NCI-H446 (cell line): ENCODE results near the gene IL15RA.
"Not testable (repeated sequence)": the region's sequence is repeated elsewhere in the genome, so short reads cannot be mapped to it uniquely, and the experiment has no call there.

Experiments
- DNase-seq, 2 experiments: peaks; one replicate each; lab custom pipeline; 2025; lab: John Stamatoyannopoulos, UW

The IL15RA gene

GRCh38 chr10:5968681-5969453, 8.5 kb downstream of the IL15RA start:
- no peak for DNase-seq

- no peak for DNase-seq
Observed at GRCh38 chr10:5968037-5968680, 9.2 kb downstream of the IL15RA start.

GRCh38 chr10:5965266-5965665, 12.1 kb downstream of the IL15RA start:
- DNase-seq, result no peak

GRCh38 chr10:5964736-5965135, 12.6 kb downstream of the IL15RA start:
- no peak for DNase-seq

- DNase-seq, result no peak
Observed at GRCh38 chr10:5963591-5963990, 13.8 kb downstream of the IL15RA start.

- DNase-seq, result no peak
Observed at GRCh38 chr10:5963071-5963470, 14.3 kb downstream of the IL15RA start.

GRCh38 chr10:5962358-5962940, 14.9 kb downstream of the IL15RA start:
- DNase-seq, result not testable (repeated sequence)

GRCh38 chr10:5961405-5962100, 15.8 kb downstream of the IL15RA start:
- no peak for DNase-seq

GRCh38 chr10:5960973-5961275, 16.4 kb downstream of the IL15RA start:
- DNase-seq, result not testable (repeated sequence)

GRCh38 chr10:5960070-5960972, 17.0 kb downstream of the IL15RA start:
- DNase-seq, result no peak

- no peak for DNase-seq
Observed at GRCh38 chr10:5959581-5960069, 17.7 kb downstream of the IL15RA start.

- no peak for DNase-seq
Observed at GRCh38 chr10:5959142-5959541, 18.2 kb downstream of the IL15RA start.

GRCh38 chr10:5958675-5959074, 18.7 kb downstream of the IL15RA start:
- DNase-seq, result no peak

- DNase-seq, result no peak
Observed at GRCh38 chr10:5958077-5958476, 19.3 kb downstream of the IL15RA start.

- DNase-seq, result no peak
Observed at GRCh38 chr10:5956146-5956936, 21.0 kb downstream of the IL15RA start.

GRCh38 chr10:5953676-5954075, 23.7 kb downstream of the IL15RA start:
- no peak for DNase-seq

GRCh38 chr10:5952731-5953385, 24.5 kb downstream of the IL15RA start:
- DNase-seq, result no peak

GRCh38 chr10:5951721-5952407, 25.5 kb downstream of the IL15RA start:
- no peak for DNase-seq

GRCh38 chr10:5951167-5951711, 26.1 kb downstream of the IL15RA start:
- no peak for DNase-seq
